Lower leg skin (tissue), 3 donors: ENCODE results near the gene PCDHAC2.

ENCODE experiments used
- POLR2A ChIP-seq, 2 donors: fragments of 450-650 bp; IDR thresholded peaks; one replicate each; pipeline ENCODE4 v1.6.1; 2016 to 2017; ENCODE audit warnings: antibody characterized with exemption in 2 of 2, mild to moderate bottlenecking in 1 of 2, moderate library complexity in 1 of 2
- TF ChIP-seq, protein P1 (sequence below), 3 donors: fragments of 450-650 bp; IDR thresholded peaks; one replicate each; pipeline ENCODE4 v1.5.1; 2016; ENCODE audit warnings: antibody characterized with exemption in 3 of 3, mild to moderate bottlenecking in 3 of 3, moderate library complexity in 2 of 3

DNA sequence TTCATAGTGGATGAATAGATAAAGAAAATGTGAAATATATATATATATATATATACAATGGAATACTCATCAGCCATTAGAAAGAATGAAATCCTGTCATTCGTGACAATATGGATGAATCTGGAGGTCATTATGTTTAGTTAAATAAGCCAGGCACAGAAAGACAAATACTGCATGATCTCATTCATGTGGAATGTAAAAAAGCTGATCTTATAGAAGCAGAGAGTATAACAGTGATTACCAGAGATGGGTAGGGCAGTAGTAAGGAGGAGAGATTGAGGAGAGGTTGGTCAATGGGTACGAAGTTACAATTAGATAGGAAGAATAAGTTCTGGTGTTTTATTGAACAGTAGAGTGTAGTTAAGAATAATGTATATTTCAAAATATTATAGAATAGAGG, 19.7 kb upstream of the PCDHAC2 start:
- TF ChIP-seq, protein P1, sequence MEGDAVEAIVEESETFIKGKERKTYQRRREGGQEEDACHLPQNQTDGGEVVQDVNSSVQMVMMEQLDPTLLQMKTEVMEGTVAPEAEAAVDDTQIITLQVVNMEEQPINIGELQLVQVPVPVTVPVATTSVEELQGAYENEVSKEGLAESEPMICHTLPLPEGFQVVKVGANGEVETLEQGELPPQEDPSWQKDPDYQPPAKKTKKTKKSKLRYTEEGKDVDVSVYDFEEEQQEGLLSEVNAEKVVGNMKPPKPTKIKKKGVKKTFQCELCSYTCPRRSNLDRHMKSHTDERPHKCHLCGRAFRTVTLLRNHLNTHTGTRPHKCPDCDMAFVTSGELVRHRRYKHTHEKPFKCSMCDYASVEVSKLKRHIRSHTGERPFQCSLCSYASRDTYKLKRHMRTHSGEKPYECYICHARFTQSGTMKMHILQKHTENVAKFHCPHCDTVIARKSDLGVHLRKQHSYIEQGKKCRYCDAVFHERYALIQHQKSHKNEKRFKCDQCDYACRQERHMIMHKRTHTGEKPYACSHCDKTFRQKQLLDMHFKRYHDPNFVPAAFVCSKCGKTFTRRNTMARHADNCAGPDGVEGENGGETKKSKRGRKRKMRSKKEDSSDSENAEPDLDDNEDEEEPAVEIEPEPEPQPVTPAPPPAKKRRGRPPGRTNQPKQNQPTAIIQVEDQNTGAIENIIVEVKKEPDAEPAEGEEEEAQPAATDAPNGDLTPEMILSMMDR (IDR thresholded peaks at IDR 0.05) = no peak
- no peak for TF ChIP-seq POLR2A (IDR thresholded peaks at IDR 0.05)
